HT1080 (cell line): ENCODE results near the gene UPK3BL1. TPM values are rescaled to one million over a fixed set of nuclear protein-coding genes. Genes with fewer than 3 reads are reported as not detected.
"Not testable (repeated sequence)": the region's sequence is repeated elsewhere in the genome, so short reads cannot be mapped to it uniquely, and the experiment has no call there.

Experiments used
- DNase-seq: peaks from one replicate; pipeline ENCODE4 v3.0.0-alpha.2; 2015; ENCODE audit warnings: low read depth
- polyA plus RNA-seq, 2 experiments: library from polyadenylated mRNA; depleted of rRNA; stranded (reverse); fragments of >200 nt; gene quantifications; 2 replicates each; pipeline ENCODE4 v1.2.3, GENCODE V29; 2015
- total RNA-seq: library from RNA; depleted of rRNA; stranded (reverse); fragments of >200 nt; shearing (Covaris generic); gene quantifications from 2 replicates; pipeline ENCODE4 v1.2.3, GENCODE V29; 2014; rRNA removed

UPK3BL1 gene
- 44.0 and 55.2 TPM in 2 replicates for total RNA-seq
- 40.3 and 41.4 TPM in 2 replicates for polyA plus RNA-seq (2015; cell fraction: cytosol; rRNA removed)
- 91.1 and 114 TPM in 2 replicates for polyA plus RNA-seq (2015; cell fraction: nucleus; rRNA removed)

GRCh38 chr7:102642691-102643090, at the start of gene UPK3BL1:
TSS of gene UPK3BL1 (minus strand) at chr7:102642791. CDS start at chr7:102642741, 50 bp downstream.
- DNase-seq: not testable (repeated sequence)

GRCh38 chr7:102690602-102691001, 48.0 kb upstream of the UPK3BL1 start:
- not testable (repeated sequence) for DNase-seq

- not testable (repeated sequence) for DNase-seq
These were observed 47.1 kb upstream of the UPK3BL1 start for GRCh38 chr7:102689436-102690282.

- DNase-seq: not testable (repeated sequence)
These were observed 45.9 kb upstream of the UPK3BL1 start for GRCh38 chr7:102688299-102689036.

GRCh38 chr7:102682560-102682959, 40.0 kb upstream of the UPK3BL1 start:
- DNase-seq: not testable (repeated sequence)

GRCh38 chr7:102680780-102681179, 38.2 kb upstream of the UPK3BL1 start:
- not testable (repeated sequence) for DNase-seq

- not testable (repeated sequence) for DNase-seq
These were observed 33.0 kb upstream of the UPK3BL1 start for GRCh38 chr7:102675545-102675944.

GRCh38 chr7:102673447-102674067, 31.0 kb upstream of the UPK3BL1 start:
- DNase-seq: not testable (repeated sequence)

GRCh38 chr7:102671956-102672307, 29.3 kb upstream of the UPK3BL1 start:
- not testable (repeated sequence) for DNase-seq

- DNase-seq: peak; percentile 87
These were observed 28.8 kb upstream of the UPK3BL1 start, which contains the start of gene POLR2J2 for GRCh38 chr7:102671166-102671955. TSS of gene POLR2J2 (minus strand) at chr7:102671663. CDS start at chr7:102671601, 62 bp downstream.

- DNase-seq: not testable (repeated sequence)
These were observed 24.9 kb upstream of the UPK3BL1 start for GRCh38 chr7:102667523-102667922.

- DNase-seq: not testable (repeated sequence)
These were observed 24.3 kb upstream of the UPK3BL1 start for GRCh38 chr7:102666850-102667249.

GRCh38 chr7:102664765-102665164, 22.2 kb upstream of the UPK3BL1 start:
- DNase-seq: not testable (repeated sequence)

GRCh38 chr7:102649924-102650323, 7.3 kb upstream of the UPK3BL1 start, which contains the start of gene SPDYE2B:
TSS of gene SPDYE2B (plus strand) at chr7:102650319. CDS start at chr7:102652349, 2,030 bp downstream.
- DNase-seq: not testable (repeated sequence)

- DNase-seq: not testable (repeated sequence)
These were observed 5.2 kb upstream of the UPK3BL1 start for GRCh38 chr7:102647813-102648212.

GRCh38 chr7:102643404-102643803, 813 bp upstream of the UPK3BL1 start:
- not testable (repeated sequence) for DNase-seq

GRCh38 chr7:102638848-102639247, 3.7 kb downstream of the UPK3BL1 start:
- not testable (repeated sequence) for DNase-seq

- not testable (repeated sequence) for DNase-seq
These were observed 5.6 kb downstream of the UPK3BL1 start for GRCh38 chr7:102636956-102637355.

- not testable (repeated sequence) for DNase-seq
These were observed 7.2 kb downstream of the UPK3BL1 start for GRCh38 chr7:102635354-102635753.

- not testable (repeated sequence) for DNase-seq
These were observed 8.3 kb downstream of the UPK3BL1 start for GRCh38 chr7:102634299-102634698.
